Activated T-cell treated with anti-CD3 and anti-CD28 coated beads for 1 hour (primary cell): ENCODE results near the gene USP54.

Experiments
- DNase-seq: peaks from one replicate; pipeline ENCODE4 v3.0.0-alpha.2; 2020; ENCODE audit warnings: low read depth

USP54 gene

DNA sequence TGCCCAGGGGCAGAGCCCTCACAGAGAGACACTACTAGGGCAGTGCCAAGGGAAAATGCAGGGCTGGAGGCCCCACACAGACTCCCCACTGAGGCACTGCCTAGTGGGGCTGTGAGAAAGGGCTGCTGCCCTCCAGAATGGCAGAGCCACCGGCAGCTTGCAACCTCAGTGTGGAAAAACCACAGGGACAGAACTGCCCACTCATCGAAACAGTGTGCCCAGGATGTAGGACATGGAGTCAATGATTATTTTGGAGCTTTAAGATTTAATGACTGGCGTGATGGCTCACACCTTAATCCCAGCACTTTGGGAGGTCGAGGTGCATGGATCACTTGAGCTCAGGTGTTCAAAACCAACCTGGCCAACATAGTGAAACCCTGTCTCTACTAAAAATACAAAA lies 130.2 kb downstream of the USP54 start:
- no peak for DNase-seq

- DNase-seq, result no peak
Measured at GRCh38 chr10:73459683-73460314, 131.3 kb downstream of the USP54 start.

DNA sequence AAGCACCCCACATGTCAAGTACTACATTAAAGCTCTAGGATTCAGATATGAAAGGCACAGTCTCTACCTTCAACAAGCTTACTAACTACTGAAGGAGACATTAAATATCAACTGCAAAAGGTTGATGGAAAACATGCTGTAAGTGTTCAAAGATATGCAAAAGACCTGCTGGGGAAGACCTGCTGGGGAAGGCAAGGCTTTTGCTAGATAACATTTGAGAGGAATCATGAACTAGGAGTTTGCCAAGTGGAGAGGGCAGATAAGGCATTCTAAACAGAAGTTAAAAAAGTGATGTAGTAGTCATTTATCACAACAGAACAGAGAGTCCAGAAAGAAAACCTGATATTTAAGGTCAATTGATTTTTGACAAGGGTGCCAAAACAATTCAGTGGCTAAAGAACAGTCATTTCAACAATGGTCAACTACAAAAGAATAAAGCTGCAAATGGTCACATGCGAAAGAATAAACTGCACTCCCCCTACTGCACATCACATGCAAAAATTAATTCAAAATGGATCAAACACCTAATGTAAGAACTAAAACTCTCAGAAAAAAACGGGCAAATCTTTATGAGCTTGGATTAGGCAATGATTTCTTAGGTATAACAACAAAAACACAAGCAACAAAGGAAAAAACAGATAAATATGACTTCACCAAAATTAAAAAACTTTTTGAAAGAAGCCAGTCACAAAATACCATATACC lies 134.8 kb downstream of the USP54 start:
- no peak for DNase-seq

DNA sequence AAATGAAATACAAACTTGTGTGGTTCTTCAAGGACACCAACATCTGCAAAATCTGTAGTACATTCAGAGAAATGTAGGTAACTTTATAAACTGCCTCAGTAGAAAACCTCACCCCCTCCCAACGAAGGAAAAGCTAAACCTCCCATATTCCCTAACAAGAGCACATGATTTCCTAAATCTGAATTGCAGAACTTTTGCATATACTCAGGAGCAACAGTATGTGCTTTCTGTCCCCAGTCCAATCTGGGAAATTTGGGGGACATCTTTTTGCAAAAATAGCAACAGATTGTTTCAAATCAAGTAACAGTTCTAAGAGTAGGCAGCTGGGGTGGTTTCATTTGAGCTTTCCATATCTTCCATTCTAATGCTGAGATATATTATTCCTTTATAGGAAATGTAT lies 142.0 kb downstream of the USP54 start:
- no peak for DNase-seq

DNA sequence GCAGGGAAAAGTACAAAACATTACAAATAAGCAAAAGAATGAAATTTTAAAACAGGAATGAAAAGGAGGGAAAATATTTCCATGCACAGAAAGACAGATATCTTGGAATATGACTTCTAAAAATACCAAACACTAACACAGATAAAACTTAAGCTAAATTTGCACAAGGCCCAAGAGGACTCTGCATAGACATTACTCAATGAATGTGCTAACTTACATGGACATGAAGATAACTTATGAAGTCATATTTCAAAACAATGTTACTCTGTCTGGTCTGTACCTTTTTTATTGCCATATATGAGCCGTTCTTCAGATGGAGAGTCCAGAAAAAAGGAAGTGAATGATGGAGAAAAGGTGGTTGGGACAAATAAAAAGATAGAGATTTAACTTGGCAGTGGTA lies 142.8 kb downstream of the USP54 start:
- DNase-seq, result no peak
